HepG2 (cell line): ENCODE data around the gene KCND1. TPM values are rescaled to one million over a fixed set of nuclear protein-coding genes. Genes with fewer than 3 reads are reported as not detected.
A peak's percentile ranks its signal among the peaks of the same experiment; 100 is the strongest.

Experiments
- FOXA3 ChIP-seq: IDR thresholded peaks from 2 replicates; pipeline ENCODE4 v1.6.1; 2016; ENCODE audit warnings: missing genetic modification reagents, missing compliant biosample characterization
- FOXK1 ChIP-seq: sonication (generic); formaldehyde crosslinking; IDR thresholded peaks from 2 replicates; pipeline ENCODE4 v1.4.0; 2020; ENCODE audit warnings: low read depth, missing genetic modification reagents, borderline replicate concordance
- ISL2 ChIP-seq: sonication (generic); formaldehyde crosslinking; IDR thresholded peaks from 2 replicates; pipeline ENCODE4 v1.5.0; 2020; ENCODE audit warnings: missing genetic modification reagents
- KLF12 ChIP-seq: sonication (generic); formaldehyde crosslinking; IDR thresholded peaks from 2 replicates; pipeline ENCODE4 v1.4.0; 2020; ENCODE audit warnings: missing genetic modification reagents, borderline replicate concordance
- LRRFIP1 ChIP-seq: sonication (generic); formaldehyde crosslinking; conservative IDR thresholded peaks from 2 replicates; pipeline ENCODE4 v1.4.0; 2020; ENCODE audit warnings: missing genetic modification reagents
- MEF2D ChIP-seq: sonication (generic); formaldehyde crosslinking; IDR thresholded peaks from 2 replicates; pipeline ENCODE4 v1.5.1; 2020; ENCODE audit warnings: mild to moderate bottlenecking, missing genetic modification reagents
- MTA1 ChIP-seq: sonication (generic); formaldehyde crosslinking; IDR thresholded peaks from 2 replicates; pipeline ENCODE4 v1.4.0; 2020; ENCODE audit warnings: missing genetic modification reagents, mild to moderate bottlenecking, borderline replicate concordance
- NFATC3 ChIP-seq: sonication (generic); formaldehyde crosslinking; IDR thresholded peaks from 2 replicates; pipeline ENCODE4 v1.5.1; 2020; ENCODE audit warnings: mild to moderate bottlenecking, missing genetic modification reagents
- NFIB ChIP-seq: sonication (generic); formaldehyde crosslinking; IDR thresholded peaks from 2 replicates; pipeline ENCODE4 v1.9.0; 2021; ENCODE audit warnings: missing genetic modification reagents, mild to moderate bottlenecking, borderline replicate concordance
- RFX5 ChIP-seq: IDR thresholded peaks from 2 replicates; pipeline ENCODE4 v1.6.1; 2011; ENCODE audit warnings: low read depth, low read length, improper control_type of control experiment
- RNF219 ChIP-seq: sonication (generic); formaldehyde crosslinking; IDR thresholded peaks from 2 replicates; pipeline ENCODE4 v1.5.0; 2020; ENCODE audit warnings: mild to moderate bottlenecking, missing genetic modification reagents
- TCF7 ChIP-seq: sonication (generic); IDR thresholded peaks from 2 replicates; pipeline ENCODE4 v1.6.1; 2016; ENCODE audit warnings: antibody characterized with exemption, low read depth
- TRIM22 ChIP-seq: fragments of 450-650 bp; IDR thresholded peaks from 2 replicates; pipeline ENCODE4 v1.6.1; 2017
- YEATS4 ChIP-seq: sonication (generic); formaldehyde crosslinking; IDR thresholded peaks from 2 replicates; pipeline ENCODE4 v1.4.0; 2020; ENCODE audit warnings: missing genetic modification reagents, borderline replicate concordance
- ZNF101 ChIP-seq: sonication (generic); formaldehyde crosslinking; IDR thresholded peaks from 2 replicates; pipeline ENCODE4 v1.4.0; 2020; ENCODE audit warnings: mild to moderate bottlenecking, low read depth, missing genetic modification reagents, borderline replicate concordance
- ZNF207 ChIP-seq: fragments of 450-650 bp; IDR thresholded peaks from 2 replicates; pipeline ENCODE4 v1.6.1; 2016; ENCODE audit warnings: antibody characterized with exemption, borderline replicate concordance
- ZNF234 ChIP-seq: sonication (generic); formaldehyde crosslinking; conservative IDR thresholded peaks from 2 replicates; pipeline ENCODE4 v1.5.1; 2020; ENCODE audit warnings: mild to moderate bottlenecking, missing genetic modification reagents
- ZNF382 ChIP-seq: sonication (generic); formaldehyde crosslinking; IDR thresholded peaks from 2 replicates; pipeline ENCODE4 v1.5.0; 2020; ENCODE audit warnings: missing genetic modification reagents, mild to moderate bottlenecking, borderline replicate concordance
- ZNF775 ChIP-seq: sonication (generic); formaldehyde crosslinking; IDR thresholded peaks from 2 replicates; pipeline ENCODE4 v1.4.0; 2020; ENCODE audit warnings: missing genetic modification reagents, mild to moderate bottlenecking, moderate library complexity, borderline replicate concordance
- polyA plus RNA-seq, 8 experiments: library from polyadenylated mRNA; depleted of rRNA in 3 of 8; stranded (reverse) in 7 of 8; unstranded in 1 of 8; fragments of >200 nt; fragmentation: Illumina TruSeq in 4 of 8; extraction: Trizol in 4 of 8; gene quantifications; 2 replicates each; pipeline versions ENCODE4 v1.2.1 to v1.2.3, GENCODE V29; 2011 to 2016; ENCODE audit warnings: low read depth in 4 of 8, missing spikeins in 1 of 8, mixed read lengths in 1 of 8; ENCODE audit not compliant: insufficient read depth in 1 of 8
- total RNA-seq, 5 experiments: library from RNA; depleted of rRNA; stranded (reverse); fragments of >200 nt; fragmentation: Illumina TruSeq; extraction: Trizol; gene quantifications; 2 replicates each; pipeline ENCODE4 v1.2.3, GENCODE V29; 2016; ENCODE audit warnings: low read depth in 1 of 5
- TF ChIP-seq, protein P1 (sequence below): sonication (generic); formaldehyde crosslinking; IDR thresholded peaks from 2 replicates; pipeline ENCODE4 v1.5.1; 2020; ENCODE audit warnings: missing genetic modification reagents, mild to moderate bottlenecking, borderline replicate concordance
- TF ChIP-seq, protein P2 (sequence below): sonication (generic); formaldehyde crosslinking; IDR thresholded peaks from 2 replicates; pipeline ENCODE4 v1.5.0; 2020; ENCODE audit warnings: missing genetic modification reagents

The KCND1 gene
- total and polyA plus RNA-seq, 2 of the 13 experiments (the other 11 are each of a cell fraction or from before 2014, with no cell fraction given): 0.07 to 0.30 TPM

DNA sequence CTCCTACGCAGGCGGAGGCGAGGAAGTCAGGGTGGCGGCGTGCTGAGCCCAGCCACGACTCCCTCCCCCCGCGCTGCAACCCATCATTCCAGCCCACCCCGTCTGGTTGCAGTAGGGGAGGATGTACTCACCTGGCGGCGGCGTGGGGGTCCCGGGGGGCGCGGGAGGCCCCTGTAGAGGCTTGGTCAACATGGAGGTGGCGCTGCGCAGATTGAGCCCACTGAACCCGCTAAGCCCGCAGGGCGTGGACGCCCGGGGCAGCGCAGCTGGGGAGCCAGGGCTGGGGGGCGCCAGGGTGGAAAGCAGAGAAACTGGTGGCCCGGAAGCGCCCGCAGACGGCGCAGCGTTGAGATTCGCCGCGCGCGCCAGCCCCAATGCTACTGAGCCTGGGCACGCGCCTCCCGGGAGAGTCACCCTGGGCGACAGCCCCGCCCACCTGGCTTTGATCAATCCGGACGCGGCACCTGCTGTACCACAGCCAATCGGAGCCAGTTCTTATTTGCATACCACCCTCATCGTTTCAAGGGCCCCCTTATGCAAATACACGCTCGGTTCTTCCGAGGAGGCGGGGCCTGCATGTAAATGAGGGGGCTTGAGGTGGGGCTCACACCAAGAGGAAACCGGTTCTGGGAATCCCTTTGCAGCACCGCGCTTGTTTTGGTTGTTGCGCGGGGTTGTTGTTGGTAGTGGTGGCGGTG is 52.9 kb downstream of the KCND1 start, which contains the start of gene PIM2 (continued):
- no peak for TF ChIP-seq LRRFIP1 (CRISPR knock-in tag)
- TF ChIP-seq MTA1: no peak
- TF ChIP-seq YEATS4: 0 out of 2 replicates have a peak, but pooled peaks have one; percentile 29
- no peak for TF ChIP-seq FOXA3 (CRISPR knock-in tag)
- no peak for TF ChIP-seq ZNF775
- no peak for TF ChIP-seq KLF12 (CRISPR knock-in tag)
- no peak for TF ChIP-seq ZNF101 (CRISPR knock-in tag)
- TF ChIP-seq, protein P1, sequence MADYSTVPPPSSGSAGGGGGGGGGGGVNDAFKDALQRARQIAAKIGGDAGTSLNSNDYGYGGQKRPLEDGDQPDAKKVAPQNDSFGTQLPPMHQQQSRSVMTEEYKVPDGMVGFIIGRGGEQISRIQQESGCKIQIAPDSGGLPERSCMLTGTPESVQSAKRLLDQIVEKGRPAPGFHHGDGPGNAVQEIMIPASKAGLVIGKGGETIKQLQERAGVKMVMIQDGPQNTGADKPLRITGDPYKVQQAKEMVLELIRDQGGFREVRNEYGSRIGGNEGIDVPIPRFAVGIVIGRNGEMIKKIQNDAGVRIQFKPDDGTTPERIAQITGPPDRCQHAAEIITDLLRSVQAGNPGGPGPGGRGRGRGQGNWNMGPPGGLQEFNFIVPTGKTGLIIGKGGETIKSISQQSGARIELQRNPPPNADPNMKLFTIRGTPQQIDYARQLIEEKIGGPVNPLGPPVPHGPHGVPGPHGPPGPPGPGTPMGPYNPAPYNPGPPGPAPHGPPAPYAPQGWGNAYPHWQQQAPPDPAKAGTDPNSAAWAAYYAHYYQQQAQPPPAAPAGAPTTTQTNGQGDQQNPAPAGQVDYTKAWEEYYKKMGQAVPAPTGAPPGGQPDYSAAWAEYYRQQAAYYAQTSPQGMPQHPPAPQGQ: no peak
- no peak for TF ChIP-seq FOXK1 (CRISPR knock-in tag)
- no peak for TF ChIP-seq TRIM22
- no peak for TF ChIP-seq ISL2 (CRISPR knock-in tag)
- TF ChIP-seq NFIB (CRISPR knock-in tag): no peak
- TF ChIP-seq, protein P2, sequence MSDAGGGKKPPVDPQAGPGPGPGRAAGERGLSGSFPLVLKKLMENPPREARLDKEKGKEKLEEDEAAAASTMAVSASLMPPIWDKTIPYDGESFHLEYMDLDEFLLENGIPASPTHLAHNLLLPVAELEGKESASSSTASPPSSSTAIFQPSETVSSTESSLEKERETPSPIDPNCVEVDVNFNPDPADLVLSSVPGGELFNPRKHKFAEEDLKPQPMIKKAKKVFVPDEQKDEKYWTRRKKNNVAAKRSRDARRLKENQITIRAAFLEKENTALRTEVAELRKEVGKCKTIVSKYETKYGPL: no peak
- TF ChIP-seq TCF7: no peak
- TF ChIP-seq RFX5: no peak
- no peak for TF ChIP-seq MEF2D
- no peak for TF ChIP-seq NFATC3 (CRISPR knock-in tag)
- no peak for TF ChIP-seq ZNF382 (CRISPR knock-in tag)
- no peak for TF ChIP-seq ZNF234 (CRISPR knock-in tag)
- no peak for TF ChIP-seq ZNF207
- TF ChIP-seq RNF219: no peak
